HepG2 (cell line): ENCODE data around the gene PRKCE.

Experiments used
- ARHGAP35 ChIP-seq: sonication (generic); formaldehyde crosslinking; IDR thresholded peaks from 2 replicates; pipeline ENCODE4 v1.9.0; 2022; ENCODE audit warnings: mild to moderate bottlenecking, inconsistent platforms, moderate library complexity, missing genetic modification reagents, borderline replicate concordance
- CREM ChIP-seq, 2 experiments: sonication (generic) in 1 of 2; formaldehyde crosslinking in 1 of 2; IDR thresholded peaks; 2 replicates each; pipeline versions ENCODE4 v1.4.0 to v1.6.1; 2016 to 2020; ENCODE audit warnings: antibody characterized with exemption in 1 of 2, mild to moderate bottlenecking in 1 of 2, missing genetic modification reagents in 1 of 2
- NFYB ChIP-seq: sonication (generic); formaldehyde crosslinking; IDR thresholded peaks from 2 replicates; pipeline ENCODE4 v1.4.0; 2020; ENCODE audit warnings: missing genetic modification reagents
- NPAS2 ChIP-seq: sonication (generic); formaldehyde crosslinking; IDR thresholded peaks from 2 replicates; pipeline ENCODE4 v1.8.0; 2022; ENCODE audit warnings: mild to moderate bottlenecking, missing genetic modification reagents, borderline replicate concordance
- POLR2A ChIP-seq, 2 experiments: IDR thresholded peaks; 2 replicates each; pipeline ENCODE4 v1.6.1; 2011; ENCODE audit warnings: low read depth in 2 of 2, low read length in 2 of 2, mild to moderate bottlenecking in 1 of 2, moderate library complexity in 1 of 2; ENCODE audit not compliant: insufficient read depth in 1 of 2
- RAD51 ChIP-seq: fragments of 450-650 bp; IDR thresholded peaks from 2 replicates; pipeline ENCODE4 v1.6.1; 2016; ENCODE audit warnings: borderline replicate concordance
- YY1 ChIP-seq: IDR thresholded peaks from 2 replicates; pipeline ENCODE4 v1.6.1; 2011; ENCODE audit warnings: low read length, low read depth, moderate library complexity, mild to moderate bottlenecking; ENCODE audit not compliant: insufficient read depth, insufficient replicate concordance
- ZNF230 ChIP-seq: sonication (generic); formaldehyde crosslinking; IDR thresholded peaks from 2 replicates; pipeline ENCODE4 v1.4.0; 2020; ENCODE audit warnings: mild to moderate bottlenecking, missing genetic modification reagents
- ZNF558 ChIP-seq: sonication (generic); formaldehyde crosslinking; IDR thresholded peaks from 2 replicates; pipeline ENCODE4 v1.9.0; 2022; ENCODE audit warnings: mild to moderate bottlenecking, missing genetic modification reagents, borderline replicate concordance
- ZNF766 ChIP-seq: sonication (generic); formaldehyde crosslinking; IDR thresholded peaks from 2 replicates; pipeline ENCODE4 v1.5.0; 2020; ENCODE audit warnings: missing genetic modification reagents, borderline replicate concordance
- TF ChIP-seq, protein P1 (sequence below): sonication (generic); formaldehyde crosslinking; IDR thresholded peaks from 2 replicates; pipeline ENCODE4 v1.4.0; 2020; ENCODE audit warnings: mild to moderate bottlenecking, low read depth, missing genetic modification reagents
- TF ChIP-seq, protein P2 (sequence below): sonication (generic); formaldehyde crosslinking; IDR thresholded peaks from 2 replicates; pipeline ENCODE4 v1.4.0; 2020; ENCODE audit warnings: mild to moderate bottlenecking, missing genetic modification reagents
- TF ChIP-seq, protein P3 (sequence below): sonication (generic); formaldehyde crosslinking; IDR thresholded peaks from 2 replicates; pipeline ENCODE4 v1.5.0; 2020; ENCODE audit warnings: mild to moderate bottlenecking, missing genetic modification reagents, moderate library complexity

DNA sequence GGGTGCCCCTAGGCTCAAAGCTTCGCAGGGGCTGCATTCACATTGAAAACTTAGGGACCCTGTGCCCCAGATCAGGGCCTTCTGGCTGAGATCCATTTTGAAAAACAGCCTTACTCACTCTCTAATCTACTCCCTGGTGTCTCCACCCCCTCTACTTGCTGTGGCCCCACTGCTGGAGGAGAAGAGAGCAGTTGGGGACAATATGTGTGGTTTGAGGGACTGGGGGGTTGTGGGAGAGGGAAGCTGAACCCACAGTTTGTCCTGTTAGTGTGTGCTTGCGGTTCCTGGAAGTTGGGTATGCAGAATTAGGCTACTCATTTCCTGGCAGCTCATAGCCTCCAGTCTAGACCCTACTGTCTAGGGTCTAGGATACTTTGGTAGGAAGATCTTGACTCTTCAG is 211.4 kb downstream of the PRKCE start:
- TF ChIP-seq POLR2A (IDR thresholded peaks at IDR 0.05; ENCODE audit: insufficient read depth in 1 of 2, low read depth in 2 of 2, low read length in 2 of 2) (no peak), CREM (IDR thresholded peaks at IDR 0.05) (no peak), CREM (CRISPR knock-in tag; IDR thresholded peaks at IDR 0.05) (no peak), ARHGAP35 (CRISPR knock-in tag) (no peak), NFYB (CRISPR knock-in tag) (no peak), ZNF766 (no peak), ZNF558 (CRISPR knock-in tag) (no peak), ZNF230 (no peak), YY1 (no peak), NPAS2 (CRISPR knock-in tag) (no peak), RAD51 (no peak)
- TF ChIP-seq, protein P1, sequence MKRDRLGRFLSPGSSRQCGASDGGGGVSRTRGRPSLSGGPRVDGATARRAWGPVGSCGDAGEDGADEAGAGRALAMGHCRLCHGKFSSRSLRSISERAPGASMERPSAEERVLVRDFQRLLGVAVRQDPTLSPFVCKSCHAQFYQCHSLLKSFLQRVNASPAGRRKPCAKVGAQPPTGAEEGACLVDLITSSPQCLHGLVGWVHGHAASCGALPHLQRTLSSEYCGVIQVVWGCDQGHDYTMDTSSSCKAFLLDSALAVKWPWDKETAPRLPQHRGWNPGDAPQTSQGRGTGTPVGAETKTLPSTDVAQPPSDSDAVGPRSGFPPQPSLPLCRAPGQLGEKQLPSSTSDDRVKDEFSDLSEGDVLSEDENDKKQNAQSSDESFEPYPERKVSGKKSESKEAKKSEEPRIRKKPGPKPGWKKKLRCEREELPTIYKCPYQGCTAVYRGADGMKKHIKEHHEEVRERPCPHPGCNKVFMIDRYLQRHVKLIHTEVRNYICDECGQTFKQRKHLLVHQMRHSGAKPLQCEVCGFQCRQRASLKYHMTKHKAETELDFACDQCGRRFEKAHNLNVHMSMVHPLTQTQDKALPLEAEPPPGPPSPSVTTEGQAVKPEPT (CRISPR knock-in tag), result no peak
- TF ChIP-seq, protein P2, sequence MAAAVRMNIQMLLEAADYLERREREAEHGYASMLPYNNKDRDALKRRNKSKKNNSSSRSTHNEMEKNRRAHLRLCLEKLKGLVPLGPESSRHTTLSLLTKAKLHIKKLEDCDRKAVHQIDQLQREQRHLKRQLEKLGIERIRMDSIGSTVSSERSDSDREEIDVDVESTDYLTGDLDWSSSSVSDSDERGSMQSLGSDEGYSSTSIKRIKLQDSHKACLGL, result no peak
- TF ChIP-seq, protein P3, sequence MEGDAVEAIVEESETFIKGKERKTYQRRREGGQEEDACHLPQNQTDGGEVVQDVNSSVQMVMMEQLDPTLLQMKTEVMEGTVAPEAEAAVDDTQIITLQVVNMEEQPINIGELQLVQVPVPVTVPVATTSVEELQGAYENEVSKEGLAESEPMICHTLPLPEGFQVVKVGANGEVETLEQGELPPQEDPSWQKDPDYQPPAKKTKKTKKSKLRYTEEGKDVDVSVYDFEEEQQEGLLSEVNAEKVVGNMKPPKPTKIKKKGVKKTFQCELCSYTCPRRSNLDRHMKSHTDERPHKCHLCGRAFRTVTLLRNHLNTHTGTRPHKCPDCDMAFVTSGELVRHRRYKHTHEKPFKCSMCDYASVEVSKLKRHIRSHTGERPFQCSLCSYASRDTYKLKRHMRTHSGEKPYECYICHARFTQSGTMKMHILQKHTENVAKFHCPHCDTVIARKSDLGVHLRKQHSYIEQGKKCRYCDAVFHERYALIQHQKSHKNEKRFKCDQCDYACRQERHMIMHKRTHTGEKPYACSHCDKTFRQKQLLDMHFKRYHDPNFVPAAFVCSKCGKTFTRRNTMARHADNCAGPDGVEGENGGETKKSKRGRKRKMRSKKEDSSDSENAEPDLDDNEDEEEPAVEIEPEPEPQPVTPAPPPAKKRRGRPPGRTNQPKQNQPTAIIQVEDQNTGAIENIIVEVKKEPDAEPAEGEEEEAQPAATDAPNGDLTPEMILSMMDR, result no peak
